Heart left ventricle (tissue), 13 donors: Measurements from ENCODE around the gene NCAPG2.

ENCODE experiments used
- CTCF ChIP-seq, 12 donors: fragments of 200-600 bp; sonication (generic) in 4 of 12; IDR thresholded peaks; one replicate each; pipeline versions ENCODE4 v1.5.0 to v1.8.0; 2018 to 2022; ENCODE audit warnings: antibody characterized with exemption in 12 of 12, mild to moderate bottlenecking in 5 of 12
- POLR2A ChIP-seq, 2 donors: fragments of 450-650 bp; IDR thresholded peaks; one replicate each; pipeline ENCODE4 v1.6.1; 2017; ENCODE audit warnings: antibody characterized with exemption in 2 of 2, mild to moderate bottlenecking in 2 of 2, moderate library complexity in 2 of 2
- donor health status: ischemic (EF 13 %, LVEDD 7.1; RV severe dilation, severe dysfunction).
- donor health status: DM: no; HTN: yes; CAD: no.
- donor health status: DM: no; HTN: no; CAD: no.
- donor health status: ischemic (EF 25% LVEDD 6.9; RV normal size, moderate dysfunction).
- donor health status: ischemic (EF 25% LVEDD 5.7; RV mildly dilated, moderate dysfunction).
- donor health status: ischemic (EF 35%, LVEDD 5.7; RV mildly dilated, moderate dysfunction).
- donor health status: nonischemic (EF 11% LVEDD 7.7; RV severe dilation, severe dysfunction).
- donor health status: DM: yes; HTN: yes; CAD: no.
- donor health status: PGD.
- donor health status: ischemic (EF 29% LVEDD 5.4; RV normal size, mild dysfunction).
- donor health status: nonischemic (EF 23%, LVEDD 6.1; RV moderate dilation, normal function).

- TF ChIP-seq CTCF (IDR thresholded peaks at IDR 0.05) (no peak), POLR2A (IDR thresholded peaks at IDR 0.05) (no peak)
These were observed 97.8 kb downstream of the NCAPG2 start for GRCh38 chr7:158606671-158607424.
